Midbrain (tissue), 1 donor: Measurements from ENCODE around the gene DIPK2A.

Source experiments
- DNase-seq: peaks from one replicate; lab custom pipeline; 2025; lab: John Stamatoyannopoulos, UW

Gene DIPK2A

GRCh38 chr3:143971359-143972154, at the start of gene DIPK2A:
Gene DIPK2A, plus strand, starts transcription at chr3:143971823. Its CDS starts 510 bp downstream, at chr3:143972333.
- DNase-seq, result peak; percentile 99

- DNase-seq, result no peak
Observed at GRCh38 chr3:143924522-143925285, 46.9 kb upstream of the DIPK2A start.

GRCh38 chr3:143928056-143928455, 43.6 kb upstream of the DIPK2A start:
- DNase-seq, result no peak

- no peak for DNase-seq
Observed at GRCh38 chr3:143928541-143929255, 42.9 kb upstream of the DIPK2A start.

- no peak for DNase-seq
Observed at GRCh38 chr3:143934791-143935190, 36.8 kb upstream of the DIPK2A start.

GRCh38 chr3:143935678-143936077, 35.9 kb upstream of the DIPK2A start:
- DNase-seq, result no peak

- no peak for DNase-seq
Observed at GRCh38 chr3:143950810-143951209, 20.8 kb upstream of the DIPK2A start.

GRCh38 chr3:143951351-143951971, 20.2 kb upstream of the DIPK2A start:
- DNase-seq, result peak; percentile 39

GRCh38 chr3:143952569-143953072, 19.0 kb upstream of the DIPK2A start:
- DNase-seq, result no peak

GRCh38 chr3:143955113-143955512, 16.5 kb upstream of the DIPK2A start:
- no peak for DNase-seq

- no peak for DNase-seq
Observed at GRCh38 chr3:143956838-143957237, 14.8 kb upstream of the DIPK2A start.

- no peak for DNase-seq
Observed at GRCh38 chr3:143957453-143957852, 14.2 kb upstream of the DIPK2A start.

- no peak for DNase-seq
Observed at GRCh38 chr3:143958966-143959365, 12.7 kb upstream of the DIPK2A start.

GRCh38 chr3:143961342-143961741, 10.3 kb upstream of the DIPK2A start:
- DNase-seq, result no peak

- DNase-seq, result no peak
Observed at GRCh38 chr3:143963946-143964345, 7.7 kb upstream of the DIPK2A start.

GRCh38 chr3:143970773-143971358, 757 bp upstream of the DIPK2A start:
- peak; percentile 72 for DNase-seq

- DNase-seq, result no peak
Observed at GRCh38 chr3:143972155-143972504, 507 bp downstream of the DIPK2A start.

- peak; percentile 70 for DNase-seq
Observed at GRCh38 chr3:143972505-143973258, 1.1 kb downstream of the DIPK2A start.

GRCh38 chr3:143973259-143974021, 1.8 kb downstream of the DIPK2A start:
- DNase-seq, result peak; percentile 80
